Body of pancreas (tissue), 4 donors: Measurements from ENCODE around the gene CFP. TPM values are rescaled to one million over a fixed set of nuclear protein-coding genes. Genes with fewer than 3 reads are reported as not detected.

Experiments
- ATAC-seq: fragments of 150-250 bp; one replicate; pipeline ENCODE4 v1.9.1; 2016
- DNase-seq, 4 donors: peaks; one replicate each; pipeline ENCODE4 v3.0.0-alpha.2; 2019
- H3K27ac ChIP-seq, 4 donors: fragments of 200-600 bp; sonication (generic); 1 replicate in 3 of 4; 2 replicates in 1 of 4; pipeline versions ENCODE4 v1.5.1 to v1.6.1; 2016 to 2019; ENCODE audit warnings: mild to moderate bottlenecking in 1 of 4, mixed read lengths in 1 of 4, moderate library complexity in 1 of 4
- H3K27me3 ChIP-seq, 2 donors: fragments of 200-600 bp; sonication (generic); one replicate each; pipeline ENCODE4 v1.6.0; 2016; ENCODE audit warnings: mild to moderate bottlenecking in 1 of 2
- H3K36me3 ChIP-seq, 2 donors: fragments of 200-600 bp; sonication (generic); replicated peaks in 1 of 2; 2 replicates each; pipeline ENCODE4 v1.5.1; 2016; ENCODE audit warnings: low read depth in 2 of 2; ENCODE audit not compliant: insufficient read depth in 1 of 2
- H3K4me1 ChIP-seq: fragments of 200-600 bp; sonication (generic); one replicate; pipeline ENCODE4 v1.6.0; 2016
- H3K4me3 ChIP-seq, 2 donors: fragments of 200-600 bp; sonication (generic); 1 replicate in 1 of 2; 2 replicates in 1 of 2; pipeline ENCODE4 v1.5.1; 2016 to 2019
- H3K9me3 ChIP-seq, 3 donors: fragments of 200-600 bp; sonication (generic); 1 replicate in 2 of 3; 2 replicates in 1 of 3; pipeline ENCODE4 v1.5.1; 2016
- CTCF ChIP-seq, 7 experiments: fragments of 450-650 bp in 4 of 7; fragments of 200-600 bp in 3 of 7; sonication (generic) in 3 of 7; IDR thresholded peaks; one replicate each; pipeline ENCODE4 v1.5.1; 2016 to 2019; ENCODE audit warnings: antibody characterized with exemption in 7 of 7
- POLR2A ChIP-seq, 3 donors: fragments of 450-650 bp; IDR thresholded peaks; one replicate each; pipeline ENCODE4 v1.6.1; 2016; ENCODE audit warnings: antibody characterized with exemption in 3 of 3, mild to moderate bottlenecking in 2 of 3
- WGBS, 2 donors: methylation state at CpG; one replicate each; pipeline ENCODE4 v1.1.5; 2017; 5-methylcytosine and 5-hydroxymethylcytosine counted together
- intact Hi-C: fragments of 100-400 bp; cut with DNase I; formaldehyde crosslinking; loops from one replicate; pipeline ENCODE4 v1.15.1; 2023
- total RNA-seq, 2 donors: library from RNA; depleted of rRNA; stranded (reverse); fragments of >200 nt; gene quantifications; one replicate each; pipeline ENCODE4 v1.1.0, GENCODE V29; 2016

CFP gene
- total RNA-seq, 2 donors from 2014 or later, result 1.8 TPM; not detected in 1

DNA sequence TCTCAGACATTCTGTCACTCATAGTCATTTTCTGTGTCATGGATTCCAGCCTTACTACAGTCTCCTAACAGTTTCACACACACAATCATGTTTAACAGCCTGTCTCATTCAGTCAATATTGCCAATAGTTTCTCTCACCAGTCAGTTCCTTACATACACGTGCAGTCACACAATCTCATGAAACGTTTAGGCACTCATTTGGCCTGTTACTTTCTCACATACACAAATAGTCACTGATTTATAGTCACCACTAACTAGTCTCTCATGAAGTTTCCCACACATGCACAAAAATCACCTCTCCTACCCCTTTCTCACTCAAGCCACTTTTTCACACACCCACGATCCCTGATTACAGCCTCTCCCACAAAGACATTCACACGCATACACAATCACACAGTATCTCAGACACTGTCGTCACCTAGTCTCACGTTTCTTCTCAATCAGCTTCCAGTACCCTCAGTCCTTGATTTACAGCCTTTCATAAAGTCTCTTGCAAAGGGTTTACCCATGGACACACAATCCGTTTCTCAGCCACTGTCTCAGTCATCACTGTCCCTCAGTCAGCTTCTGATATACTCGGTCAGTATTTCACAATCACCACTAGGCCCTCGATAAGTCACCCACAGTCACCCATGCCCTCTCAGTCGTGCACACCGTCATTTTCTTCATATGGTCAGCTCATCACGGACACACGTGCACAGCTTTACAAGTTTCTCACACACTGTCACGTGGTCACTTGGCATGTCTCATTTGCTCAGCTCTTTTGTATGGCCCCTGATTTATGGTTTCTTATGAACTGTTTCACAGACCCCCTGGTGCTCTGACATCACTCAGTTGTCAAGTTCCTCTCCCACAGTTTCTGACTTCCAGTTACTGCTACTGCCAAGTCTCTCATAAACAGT lies 4.2 kb upstream of the CFP start:
- 58 to 69% methylated on average over 14 of the region's 14 CpGs for WGBS, 2 donors
- Histone ChIP-seq H3K27me3 (no peaks in the 10 kb centered on the region), H3K4me1 (no peaks in the 10 kb centered on the region), H3K27ac (no peak overlapping the region), H3K4me3 (no peak overlapping the region), H3K36me3 (peaks cover 0 to 3% of the 10 kb centered on the region in 2 donors), H3K9me3 (no peaks in the 10 kb centered on the region)
- ATAC-seq (no peak), DNase-seq (peak in 1 of 4 donors; percentile 2)
- TF ChIP-seq CTCF (IDR thresholded peaks at IDR 0.05), result no peak
- no peak for TF ChIP-seq POLR2A (IDR thresholded peaks at IDR 0.05)
- intact Hi-C loops, result no loop called here

GRCh38 chrX:47632666-47633065 lies 2.9 kb upstream of the CFP start:
- DNase-seq (peak in 1 of 4 donors; percentile 12), ATAC-seq (no peak)
- no peaks in the 10 kb centered on the region for H3K36me3 ChIP-seq
- TF ChIP-seq POLR2A (IDR thresholded peaks at IDR 0.05), result no peak
- no peak for TF ChIP-seq CTCF (IDR thresholded peaks at IDR 0.05)
- intact Hi-C loops, result no loop called here
- WGBS, 2 donors, result 48 to 57% methylated on average over 4 of the region's 4 CpGs
- no peak overlapping the region for H3K4me3 ChIP-seq
- H3K27ac ChIP-seq, result no peak overlapping the region
- H3K4me1 ChIP-seq, result no peaks in the 10 kb centered on the region
- no peaks in the 10 kb centered on the region for H3K9me3 ChIP-seq
- no peaks in the 10 kb centered on the region for H3K27me3 ChIP-seq

DNA sequence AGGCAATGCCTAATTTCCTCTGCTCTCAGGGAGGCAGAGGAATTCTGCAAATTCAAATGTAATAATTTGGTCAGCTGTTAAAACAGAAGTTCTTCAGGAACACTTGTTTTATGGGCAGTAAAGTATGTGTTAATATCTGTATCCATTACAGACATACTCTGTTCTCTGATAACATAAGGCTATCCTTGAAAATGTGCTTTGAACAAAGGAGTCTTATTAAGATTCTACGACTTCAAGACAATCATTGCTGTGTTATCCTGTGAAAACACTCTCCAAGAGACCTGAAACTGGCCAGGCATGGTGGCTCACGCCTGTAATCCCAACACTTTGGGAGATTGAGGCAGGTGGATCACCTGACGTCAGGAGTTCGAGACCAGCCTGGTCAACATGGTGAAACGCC lies 1.9 kb upstream of the CFP start:
- Histone ChIP-seq H3K27me3 (no peaks in the 10 kb centered on the region), H3K27ac (no peak overlapping the region), H3K4me1 (no peaks in the 10 kb centered on the region), H3K9me3 (no peaks in the 10 kb centered on the region), H3K36me3 (no peaks in the 10 kb centered on the region), H3K4me3 (no peak overlapping the region)
- no peak for ATAC-seq
- TF ChIP-seq POLR2A (IDR thresholded peaks at IDR 0.05), result no peak
- TF ChIP-seq CTCF (IDR thresholded peaks at IDR 0.05), result no peak
- 79% methylated on average over 5 of the region's 5 CpGs; no CpG with 5 or more reads in 1 of the 2 donors for WGBS, 2 donors
- DNase-seq, result no peak
- intact Hi-C loops, result no loop called here

DNA sequence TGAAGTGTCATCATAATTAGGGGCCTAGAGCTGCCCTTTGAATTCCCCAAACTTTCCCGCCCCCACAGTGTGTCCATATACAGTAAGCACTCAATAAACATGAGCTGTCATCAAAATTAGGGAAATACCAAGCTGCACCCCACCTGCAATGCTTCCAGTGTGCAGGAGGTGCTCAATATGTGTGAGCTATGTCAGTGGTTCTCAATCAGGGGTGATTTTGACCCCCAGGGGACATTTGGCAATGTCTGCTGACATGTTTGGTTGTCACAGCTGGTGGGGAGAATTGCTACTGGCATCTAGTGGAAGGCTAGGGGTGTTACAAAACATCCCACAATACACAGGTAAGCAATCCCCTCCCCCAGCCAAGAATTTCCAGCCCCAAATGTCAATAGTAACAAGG lies 748 bp downstream of the CFP start:
- WGBS, 2 donors, result 100% methylated on average over 1 of the region's 1 CpG; no CpG with 5 or more reads in 1 of the 2 donors
- H3K4me3 ChIP-seq, result no peak overlapping the region
- intact Hi-C loops, result no loop called here
- H3K36me3 ChIP-seq, result no peaks in the 10 kb centered on the region
- ATAC-seq (no peak), DNase-seq (no peak)
- H3K4me1 ChIP-seq, result peaks cover under 1% of the 10 kb centered on the region
- no peaks in the 10 kb centered on the region for H3K9me3 ChIP-seq
- no peak overlapping the region for H3K27ac ChIP-seq
- no peaks in the 10 kb centered on the region for H3K27me3 ChIP-seq
- no peak for TF ChIP-seq POLR2A (IDR thresholded peaks at IDR 0.05)
- TF ChIP-seq CTCF (IDR thresholded peaks at IDR 0.05), result no peak

GRCh38 chrX:47625365-47625764 lies 4.4 kb downstream of the CFP start:
- Histone ChIP-seq H3K9me3 (no peaks in the 10 kb centered on the region), H3K4me1 (peaks cover 8% of the 10 kb centered on the region), H3K27me3 (no peaks in the 10 kb centered on the region), H3K36me3 (no peaks in the 10 kb centered on the region), H3K4me3 (no peak overlapping the region), H3K27ac (no peak overlapping the region)
- no peak for DNase-seq
- ATAC-seq, result no peak
- intact Hi-C loops, result no loop called here
- TF ChIP-seq POLR2A (IDR thresholded peaks at IDR 0.05) (no peak), CTCF (IDR thresholded peaks at IDR 0.05) (no peak)
- 80 to 100% methylated on average over 2 of the region's 2 CpGs for WGBS, 2 donors
